Neural cell (in vitro differentiated cells): Measurements from ENCODE around the gene NOL4L. TPM values are rescaled to one million over a fixed set of nuclear protein-coding genes. Genes with fewer than 3 reads are reported as not detected.

Experiments used
- H2AFZ ChIP-seq: fragments of 200-600, 300-800 bp; sonication (generic), shearing (Covaris generic); 2 replicates; pipeline ENCODE4 v1.6.0; 2014; ENCODE audit warnings: low read depth, mild to moderate bottlenecking, antibody characterized with exemption, low read length, moderate library complexity
- H3F3A ChIP-seq: fragments of 200-600 bp; shearing (Covaris generic); 2 replicates; pipeline ENCODE4 v1.6.1; 2016; ENCODE audit warnings: mild to moderate bottlenecking, moderate library complexity, mixed read lengths, antibody characterized with exemption, low read length; ENCODE audit not compliant: insufficient read depth, poor library complexity, severe bottlenecking
- H3K27ac ChIP-seq: fragments of 200-600, 300-800 bp; sonication (generic), shearing (Covaris generic); 2 replicates; pipeline ENCODE4 v1.5.1; 2014; ENCODE audit warnings: mild to moderate bottlenecking, low read length, moderate library complexity
- H3K27me3 ChIP-seq: fragments of 300-800, 200-600 bp; sonication (generic), shearing (Covaris generic); 2 replicates; pipeline ENCODE4 v1.6.0; 2014; ENCODE audit warnings: mild to moderate bottlenecking, low read depth, low read length, moderate library complexity; ENCODE audit not compliant: insufficient read depth
- H3K36me3 ChIP-seq: fragments of 300-800, 200-600 bp; sonication (generic), shearing (Covaris generic); 2 replicates; pipeline ENCODE4 v1.5.1; 2014; ENCODE audit warnings: mild to moderate bottlenecking, antibody characterized with exemption, low read length, moderate library complexity; ENCODE audit not compliant: insufficient read depth
- H3K4me2 ChIP-seq: fragments of 300-800, 200-600 bp; sonication (generic), shearing (Covaris generic); 2 replicates; pipeline ENCODE4 v1.6.0; 2014; ENCODE audit warnings: mild to moderate bottlenecking, low read length
- H3K4me3 ChIP-seq: fragments of 300-800, 200-600 bp; sonication (generic), shearing (Covaris generic); 2 replicates; pipeline ENCODE4 v1.5.1; 2014; ENCODE audit warnings: mild to moderate bottlenecking, low read length, moderate library complexity
- H3K79me2 ChIP-seq: fragments of 200-600 bp; shearing (Covaris generic); replicated peaks from 2 replicates; pipeline ENCODE4 v1.6.0; 2014; ENCODE audit warnings: mild to moderate bottlenecking, low read length, moderate library complexity; ENCODE audit not compliant: insufficient read depth
- H3K9ac ChIP-seq: fragments of 300-800, 200-600 bp; sonication (generic), shearing (Covaris generic); 2 replicates; pipeline ENCODE4 v1.6.1; 2016; ENCODE audit warnings: mild to moderate bottlenecking, low read length, mixed read lengths
- H3K9me2 ChIP-seq: fragments of 200-600 bp; shearing (Covaris generic); 2 replicates; pipeline ENCODE4 v1.6.1; 2016; ENCODE audit warnings: mild to moderate bottlenecking, low read length, mixed read lengths; ENCODE audit not compliant: insufficient read depth
- H3K9me3 ChIP-seq: fragments of 200-600, 300-800 bp; sonication (generic), shearing (Covaris generic); 2 replicates; pipeline ENCODE4 v1.6.1; 2016; ENCODE audit warnings: mild to moderate bottlenecking, mixed run types, low read length, moderate library complexity, mixed read lengths
- H4K20me1 ChIP-seq: fragments of 200-600 bp; shearing (Covaris generic); 2 replicates; pipeline ENCODE4 v1.6.1; 2016; ENCODE audit warnings: mild to moderate bottlenecking, mixed run types; ENCODE audit not compliant: insufficient read depth
- EP300 ChIP-seq: fragments of 450-650 bp; conservative IDR thresholded peaks from 2 replicates; pipeline ENCODE4 v1.6.1; 2014; ENCODE audit warnings: antibody characterized with exemption, mild to moderate bottlenecking, moderate library complexity; ENCODE audit not compliant: poor library complexity, severe bottlenecking
- EZH2 ChIP-seq: fragments of 200-600, 300-800 bp; shearing (Covaris generic), sonication (generic); IDR thresholded peaks from 2 replicates; pipeline ENCODE4 v1.6.1; 2014; ENCODE audit warnings: antibody characterized with exemption, low read length, borderline replicate concordance, mild to moderate bottlenecking; ENCODE audit not compliant: insufficient read depth, poor library complexity, severe bottlenecking
- MXI1 ChIP-seq: fragments of 450-650 bp; conservative IDR thresholded peaks from 2 replicates; pipeline ENCODE4 v1.6.1; 2014; ENCODE audit warnings: antibody characterized with exemption, mild to moderate bottlenecking; ENCODE audit not compliant: poor library complexity, severe bottlenecking
- POLR2AphosphoS5 ChIP-seq: IDR thresholded peaks from 2 replicates; pipeline ENCODE4 v1.6.1; 2012
- RAD21 ChIP-seq: fragments of 450-650 bp; conservative IDR thresholded peaks from 2 replicates; pipeline ENCODE4 v1.6.1; 2014; ENCODE audit warnings: antibody characterized with exemption, mild to moderate bottlenecking, moderate library complexity
- SMC3 ChIP-seq: fragments of 450-650 bp; conservative IDR thresholded peaks from 2 replicates; pipeline ENCODE4 v1.6.1; 2014; ENCODE audit warnings: antibody characterized with exemption, mild to moderate bottlenecking, moderate library complexity; ENCODE audit not compliant: poor library complexity
- TAF1 ChIP-seq: IDR thresholded peaks from 2 replicates; pipeline ENCODE4 v1.6.1; 2012; ENCODE audit warnings: low read depth
- polyA plus RNA-seq: library from polyadenylated mRNA; depleted of rRNA; stranded (reverse); fragments of >200 nt; gene quantifications from 2 replicates; pipeline ENCODE4 v1.2.3, GENCODE V29; 2014
- TF ChIP-seq, protein P1 (sequence below): IDR thresholded peaks from 2 replicates; pipeline ENCODE4 v1.6.1; 2012; ENCODE audit warnings: borderline replicate concordance
- TF ChIP-seq, protein P2 (sequence below): fragments of 450-650 bp; IDR thresholded peaks from 2 replicates; pipeline ENCODE4 v1.5.1; 2014; ENCODE audit warnings: antibody characterized with exemption, mild to moderate bottlenecking, moderate library complexity; ENCODE audit not compliant: poor library complexity, severe bottlenecking

The NOL4L gene
- polyA plus RNA-seq, 1 donor from 2014 or later: 20.4 TPM

GRCh38 chr20:32520927-32521203 lies 64.3 kb downstream of the NOL4L start:
- Histone ChIP-seq H3K9ac (no peak overlapping the region), H3K36me3 (peaks cover 10% of the 10 kb centered on the region), H3K4me2 (no peak overlapping the region), H3K9me2 (no peaks in the 10 kb centered on the region), H3K4me3 (no peak overlapping the region), H3K9me3 (no peaks in the 10 kb centered on the region), H2AFZ (no peak overlapping the region), H3F3A (no peaks in the 10 kb centered on the region), H3K27me3 (no peaks in the 10 kb centered on the region), H3K79me2 (no peaks in the 10 kb centered on the region), H4K20me1 (no peaks in the 10 kb centered on the region), H3K27ac (no peak overlapping the region)
- no peak for TF ChIP-seq SMC3
- no peak for TF ChIP-seq TAF1
- TF ChIP-seq EZH2: no peak
- TF ChIP-seq, protein P1, sequence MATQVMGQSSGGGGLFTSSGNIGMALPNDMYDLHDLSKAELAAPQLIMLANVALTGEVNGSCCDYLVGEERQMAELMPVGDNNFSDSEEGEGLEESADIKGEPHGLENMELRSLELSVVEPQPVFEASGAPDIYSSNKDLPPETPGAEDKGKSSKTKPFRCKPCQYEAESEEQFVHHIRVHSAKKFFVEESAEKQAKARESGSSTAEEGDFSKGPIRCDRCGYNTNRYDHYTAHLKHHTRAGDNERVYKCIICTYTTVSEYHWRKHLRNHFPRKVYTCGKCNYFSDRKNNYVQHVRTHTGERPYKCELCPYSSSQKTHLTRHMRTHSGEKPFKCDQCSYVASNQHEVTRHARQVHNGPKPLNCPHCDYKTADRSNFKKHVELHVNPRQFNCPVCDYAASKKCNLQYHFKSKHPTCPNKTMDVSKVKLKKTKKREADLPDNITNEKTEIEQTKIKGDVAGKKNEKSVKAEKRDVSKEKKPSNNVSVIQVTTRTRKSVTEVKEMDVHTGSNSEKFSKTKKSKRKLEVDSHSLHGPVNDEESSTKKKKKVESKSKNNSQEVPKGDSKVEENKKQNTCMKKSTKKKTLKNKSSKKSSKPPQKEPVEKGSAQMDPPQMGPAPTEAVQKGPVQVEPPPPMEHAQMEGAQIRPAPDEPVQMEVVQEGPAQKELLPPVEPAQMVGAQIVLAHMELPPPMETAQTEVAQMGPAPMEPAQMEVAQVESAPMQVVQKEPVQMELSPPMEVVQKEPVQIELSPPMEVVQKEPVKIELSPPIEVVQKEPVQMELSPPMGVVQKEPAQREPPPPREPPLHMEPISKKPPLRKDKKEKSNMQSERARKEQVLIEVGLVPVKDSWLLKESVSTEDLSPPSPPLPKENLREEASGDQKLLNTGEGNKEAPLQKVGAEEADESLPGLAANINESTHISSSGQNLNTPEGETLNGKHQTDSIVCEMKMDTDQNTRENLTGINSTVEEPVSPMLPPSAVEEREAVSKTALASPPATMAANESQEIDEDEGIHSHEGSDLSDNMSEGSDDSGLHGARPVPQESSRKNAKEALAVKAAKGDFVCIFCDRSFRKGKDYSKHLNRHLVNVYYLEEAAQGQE: no peak
- TF ChIP-seq, protein P2, sequence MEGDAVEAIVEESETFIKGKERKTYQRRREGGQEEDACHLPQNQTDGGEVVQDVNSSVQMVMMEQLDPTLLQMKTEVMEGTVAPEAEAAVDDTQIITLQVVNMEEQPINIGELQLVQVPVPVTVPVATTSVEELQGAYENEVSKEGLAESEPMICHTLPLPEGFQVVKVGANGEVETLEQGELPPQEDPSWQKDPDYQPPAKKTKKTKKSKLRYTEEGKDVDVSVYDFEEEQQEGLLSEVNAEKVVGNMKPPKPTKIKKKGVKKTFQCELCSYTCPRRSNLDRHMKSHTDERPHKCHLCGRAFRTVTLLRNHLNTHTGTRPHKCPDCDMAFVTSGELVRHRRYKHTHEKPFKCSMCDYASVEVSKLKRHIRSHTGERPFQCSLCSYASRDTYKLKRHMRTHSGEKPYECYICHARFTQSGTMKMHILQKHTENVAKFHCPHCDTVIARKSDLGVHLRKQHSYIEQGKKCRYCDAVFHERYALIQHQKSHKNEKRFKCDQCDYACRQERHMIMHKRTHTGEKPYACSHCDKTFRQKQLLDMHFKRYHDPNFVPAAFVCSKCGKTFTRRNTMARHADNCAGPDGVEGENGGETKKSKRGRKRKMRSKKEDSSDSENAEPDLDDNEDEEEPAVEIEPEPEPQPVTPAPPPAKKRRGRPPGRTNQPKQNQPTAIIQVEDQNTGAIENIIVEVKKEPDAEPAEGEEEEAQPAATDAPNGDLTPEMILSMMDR: no peak
- TF ChIP-seq POLR2AphosphoS5: no peak
- TF ChIP-seq RAD21: no peak
- TF ChIP-seq MXI1: no peak
- TF ChIP-seq EP300: no peak

DNA sequence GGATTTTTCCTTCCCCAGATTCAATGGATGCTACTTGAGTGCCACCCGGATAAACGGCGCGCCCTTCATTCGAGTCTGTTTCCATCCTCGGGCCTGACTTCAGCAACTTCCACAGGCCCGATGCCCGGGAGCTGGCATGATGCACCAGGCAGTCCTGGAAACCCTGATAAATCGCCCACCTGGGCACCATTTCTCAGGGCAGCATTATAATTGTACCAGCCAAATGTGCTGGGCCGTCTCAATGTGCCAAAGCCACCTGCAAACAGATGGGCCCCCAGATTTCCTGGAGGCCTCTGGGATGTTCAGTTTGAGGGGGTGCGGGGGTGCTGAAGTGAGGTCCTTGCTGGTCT lies 65.8 kb downstream of the NOL4L start:
- Histone ChIP-seq H3K9ac (no peak overlapping the region), H3K36me3 (peaks cover 10% of the 10 kb centered on the region), H3F3A (no peaks in the 10 kb centered on the region), H3K4me2 (no peak overlapping the region), H4K20me1 (no peaks in the 10 kb centered on the region), H3K27ac (no peak overlapping the region), H3K4me3 (no peak overlapping the region), H3K79me2 (no peaks in the 10 kb centered on the region), H3K9me3 (no peaks in the 10 kb centered on the region), H3K9me2 (no peaks in the 10 kb centered on the region), H2AFZ (no peak overlapping the region), H3K27me3 (no peaks in the 10 kb centered on the region)
- TF ChIP-seq EP300: no peak
- no peak for TF ChIP-seq POLR2AphosphoS5
- TF ChIP-seq TAF1: no peak
- TF ChIP-seq RAD21: no peak
- TF ChIP-seq SMC3: no peak
- no peak for TF ChIP-seq MXI1
- TF ChIP-seq EZH2: no peak
- TF ChIP-seq, protein P2: no peak
- TF ChIP-seq, protein P1: no peak
